ENCODE measurements around the gene MKNK1.

DNA sequence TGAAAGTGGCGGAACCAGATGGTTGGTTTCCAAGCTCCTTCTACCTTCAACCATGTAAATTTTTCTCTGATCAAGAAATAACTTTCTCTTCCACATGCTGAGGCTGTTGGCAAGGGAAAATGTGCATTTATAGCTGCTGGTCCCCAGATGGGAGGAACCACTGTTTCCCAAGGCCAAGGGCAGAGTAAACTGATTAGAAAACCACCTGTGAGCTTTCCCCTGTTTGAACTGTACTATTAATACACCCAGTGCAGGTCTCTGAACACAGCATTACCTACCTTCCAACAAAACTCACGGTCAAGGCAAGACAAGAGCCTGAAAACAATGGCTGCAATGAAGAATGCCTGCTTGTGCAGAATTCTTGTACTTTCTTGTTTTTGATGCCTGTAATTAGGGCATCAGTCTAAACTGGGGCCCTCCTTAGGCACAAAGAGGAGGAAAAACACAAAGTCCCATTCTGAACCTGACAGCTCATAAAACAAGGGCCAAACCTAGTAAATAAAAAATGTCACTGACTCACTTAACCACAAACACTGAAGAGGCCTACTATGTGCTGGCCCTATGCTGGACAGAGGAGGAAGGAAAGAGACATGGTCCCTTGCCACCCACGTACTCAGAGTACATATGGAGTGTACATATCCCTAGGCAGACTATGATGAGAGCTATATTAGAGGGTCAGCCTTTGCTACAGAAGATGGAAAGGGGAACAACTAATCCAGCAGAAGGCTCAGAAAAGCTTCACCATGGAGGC, 2.6 kb downstream of the MKNK1 start:
- TF ChIP-seq GATA2 (IDR thresholded peaks at IDR 0.05; ENCODE audit: low read depth, low read length), result no peak
- TF ChIP-seq GATA3 (IDR thresholded peaks at IDR 0.05; ENCODE audit: low read depth, low read length), result no peak
